WERI-Rb-1 (cell line): ENCODE measurements around the gene LARGE1.

Source experiments
- DNase-seq: peaks from one replicate; pipeline ENCODE4 v3.0.0-alpha.2; 2020
- H3K27ac ChIP-seq: fragments of 250-450 bp; sonication (Bioruptor Pico); 2 replicates; pipeline ENCODE4 v1.5.1; 2020; ENCODE audit warnings: mild to moderate bottlenecking, moderate library complexity
- H3K27me3 ChIP-seq: fragments of 250-450 bp; sonication (Bioruptor Pico); 2 replicates; pipeline ENCODE4 v1.5.1; 2021; ENCODE audit warnings: mild to moderate bottlenecking, low read depth, moderate library complexity; ENCODE audit not compliant: insufficient read depth, severe bottlenecking
- H3K36me3 ChIP-seq: fragments of 250-450 bp; sonication (Bioruptor Pico); 2 replicates; pipeline ENCODE4 v1.5.1; 2020; ENCODE audit warnings: mild to moderate bottlenecking, moderate library complexity
- H3K4me3 ChIP-seq: 2 replicates; pipeline ENCODE4 v1.5.1; 2011; ENCODE audit warnings: low read depth, mild to moderate bottlenecking, control low read depth, low read length
- H3K9me3 ChIP-seq: fragments of 250-450 bp; sonication (Bioruptor Pico); 2 replicates; pipeline ENCODE4 v1.5.1; 2021; ENCODE audit warnings: mild to moderate bottlenecking, moderate library complexity; ENCODE audit not compliant: severe bottlenecking
- CTCF ChIP-seq: IDR thresholded peaks from 2 replicates; pipeline ENCODE4 v1.5.1; 2011; ENCODE audit warnings: low read depth, mild to moderate bottlenecking, control low read depth, inconsistent platforms, low read length

LARGE1 gene

GRCh38 chr22:33332538-33332937 lies 587.7 kb downstream of the LARGE1 start:
- TF ChIP-seq CTCF, result no peak
- H3K27me3 ChIP-seq, result no peaks in the 10 kb centered on the region
- no peak overlapping the region for H3K27ac ChIP-seq
- DNase-seq, result no peak
- H3K36me3 ChIP-seq, result no peaks in the 10 kb centered on the region
- no peak overlapping the region for H3K4me3 ChIP-seq
- H3K9me3 ChIP-seq, result no peaks in the 10 kb centered on the region

GRCh38 chr22:33331017-33331416 lies 589.3 kb downstream of the LARGE1 start:
- DNase-seq, result no peak
- no peak overlapping the region for H3K27ac ChIP-seq
- H3K9me3 ChIP-seq, result no peaks in the 10 kb centered on the region
- no peak for TF ChIP-seq CTCF
- no peak overlapping the region for H3K4me3 ChIP-seq
- no peaks in the 10 kb centered on the region for H3K36me3 ChIP-seq
- no peaks in the 10 kb centered on the region for H3K27me3 ChIP-seq

GRCh38 chr22:33330534-33330933 lies 589.7 kb downstream of the LARGE1 start:
- no peak for TF ChIP-seq CTCF
- H3K27ac ChIP-seq, result no peak overlapping the region
- DNase-seq, result no peak

GRCh38 chr22:33329398-33329797 lies 590.9 kb downstream of the LARGE1 start:
- H3K9me3 ChIP-seq, result no peaks in the 10 kb centered on the region
- no peaks in the 10 kb centered on the region for H3K27me3 ChIP-seq
- TF ChIP-seq CTCF, result no peak
- H3K36me3 ChIP-seq, result no peaks in the 10 kb centered on the region
- DNase-seq, result no peak
- no peak overlapping the region for H3K4me3 ChIP-seq
- H3K27ac ChIP-seq, result no peak overlapping the region

More at GRCh38 chr22:33330534-33330933, 589.7 kb downstream of the LARGE1 start:
- no peaks in the 10 kb centered on the region for H3K36me3 ChIP-seq
- H3K27me3 ChIP-seq, result no peaks in the 10 kb centered on the region
- no peak overlapping the region for H3K4me3 ChIP-seq
- no peaks in the 10 kb centered on the region for H3K9me3 ChIP-seq

GRCh38 chr22:33328789-33329296 lies 591.4 kb downstream of the LARGE1 start:
- Histone ChIP-seq H3K27ac (no peak overlapping the region), H3K9me3 (no peaks in the 10 kb centered on the region), H3K27me3 (no peaks in the 10 kb centered on the region), H3K4me3 (no peak overlapping the region), H3K36me3 (no peaks in the 10 kb centered on the region)
- TF ChIP-seq CTCF, result no peak
- peak; percentile 12 for DNase-seq

GRCh38 chr22:33327348-33327860 lies 592.9 kb downstream of the LARGE1 start:
- no peak overlapping the region for H3K27ac ChIP-seq
- H3K27me3 ChIP-seq, result no peaks in the 10 kb centered on the region
- no peak for DNase-seq
- H3K4me3 ChIP-seq, result no peak overlapping the region
- TF ChIP-seq CTCF, result no peak
- H3K9me3 ChIP-seq, result no peaks in the 10 kb centered on the region
- H3K36me3 ChIP-seq, result no peaks in the 10 kb centered on the region
